ENCODE measurements around the gene ZNHIT2.
A peak's percentile ranks its signal among the peaks of the same experiment; 100 is the strongest.

Gene ZNHIT2

GRCh38 chr11:65134952-65135632 lies 17.6 kb upstream of the ZNHIT2 start:
- peak; percentile 97 for DNase-seq (ENCODE audit: insufficient read length, low spot score)
- peak; percentile 83 for FAIRE-seq

DNA sequence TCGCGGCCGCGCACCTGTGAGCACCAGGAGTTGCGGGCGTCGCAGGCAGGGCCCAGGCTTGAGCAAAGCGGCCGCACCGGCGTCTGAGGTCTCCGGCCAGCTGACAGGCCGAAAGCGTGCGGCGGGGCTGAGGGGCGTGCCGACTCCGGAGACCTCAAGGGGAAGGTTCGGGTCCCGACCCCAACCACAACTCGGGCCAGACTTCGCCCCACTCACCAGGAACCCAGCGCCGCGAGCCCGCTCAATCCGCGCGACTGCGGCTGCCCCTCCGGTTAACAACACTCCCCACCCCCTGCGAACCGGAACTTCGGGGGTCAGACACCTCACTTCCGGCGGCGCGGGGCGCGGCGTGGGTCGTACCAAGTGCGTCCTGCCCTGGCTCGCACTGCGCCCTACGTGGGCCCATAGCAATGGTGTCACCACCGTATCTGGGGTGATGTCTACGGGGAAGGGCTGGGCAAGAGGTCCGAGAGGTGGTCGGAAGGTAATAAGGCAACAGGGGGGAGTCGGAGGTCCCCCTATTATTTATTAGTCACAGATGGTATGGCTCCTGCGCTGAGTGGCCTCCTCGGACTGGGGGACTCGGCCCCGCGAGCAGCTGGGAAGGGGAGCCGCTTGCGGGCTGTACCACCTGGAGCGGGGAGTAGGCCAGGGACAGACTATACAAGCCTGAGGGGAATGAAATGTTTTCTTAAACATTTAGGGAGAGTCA lies 16.9 kb upstream of the ZNHIT2 start, which contains the start of gene SYVN1:
Gene SYVN1 (minus strand): TSS at position 280 of the 712 bp plus-strand sequence. CDS start 918 bp downstream, outside the sequence.
- FAIRE-seq (peak; percentile 33), DNase-seq (ENCODE audit: insufficient read length, low spot score) (peak; percentile 91)

DNA sequence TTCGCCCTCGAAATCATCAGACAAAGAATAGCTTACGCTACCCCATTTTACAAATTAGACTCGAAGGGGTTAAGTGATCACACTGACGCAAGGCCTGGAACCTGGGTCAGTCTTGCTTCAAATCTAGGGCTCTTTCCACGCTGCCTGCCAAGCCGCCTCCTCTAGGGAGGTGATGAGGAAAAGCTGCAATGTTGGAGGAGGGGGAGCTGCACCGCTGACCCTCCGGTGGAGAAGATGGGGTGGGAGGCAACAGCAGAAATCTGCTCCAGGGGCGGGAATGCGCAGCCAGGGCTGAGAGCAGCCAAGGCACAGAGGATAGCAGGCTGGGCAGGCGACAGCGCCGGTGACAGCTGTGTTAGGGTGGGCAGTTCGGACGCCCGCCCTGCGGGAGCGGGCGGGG lies 16.2 kb upstream of the ZNHIT2 start:
- DNase-seq (ENCODE audit: insufficient read length, low spot score), result no peak
- no peak for FAIRE-seq

GRCh38 chr11:65132988-65133700 lies 15.6 kb upstream of the ZNHIT2 start:
- no peak for DNase-seq (ENCODE audit: insufficient read length, low spot score)
- FAIRE-seq, result no peak

- FAIRE-seq, result no peak
- no peak for DNase-seq (ENCODE audit: insufficient read length, low spot score)
Measured at GRCh38 chr11:65132238-65132987, 14.9 kb upstream of the ZNHIT2 start.

- FAIRE-seq, result no peak
- no peak for DNase-seq (ENCODE audit: insufficient read length, low spot score)
Measured at GRCh38 chr11:65131895-65132237, 14.4 kb upstream of the ZNHIT2 start.

DNA sequence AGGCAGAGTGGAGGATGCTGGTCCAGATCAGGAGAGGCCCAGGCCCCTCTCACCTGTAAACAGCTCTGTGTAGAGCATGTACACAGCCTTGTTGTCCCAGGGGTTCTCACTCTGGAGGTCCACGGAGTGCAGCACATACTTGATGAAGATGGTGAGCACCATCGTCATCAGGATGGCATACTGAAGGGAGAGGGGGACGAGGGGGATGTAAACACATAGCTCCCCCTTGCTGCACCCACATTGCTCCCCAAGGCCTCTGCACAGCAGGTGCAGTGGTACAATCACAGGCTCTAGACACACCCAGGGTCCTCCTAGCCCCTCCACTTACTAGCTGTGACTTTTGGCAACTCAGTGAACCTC lies 13.9 kb upstream of the ZNHIT2 start:
- DNase-seq (ENCODE audit: insufficient read length, low spot score) (no peak), FAIRE-seq (no peak)

DNA sequence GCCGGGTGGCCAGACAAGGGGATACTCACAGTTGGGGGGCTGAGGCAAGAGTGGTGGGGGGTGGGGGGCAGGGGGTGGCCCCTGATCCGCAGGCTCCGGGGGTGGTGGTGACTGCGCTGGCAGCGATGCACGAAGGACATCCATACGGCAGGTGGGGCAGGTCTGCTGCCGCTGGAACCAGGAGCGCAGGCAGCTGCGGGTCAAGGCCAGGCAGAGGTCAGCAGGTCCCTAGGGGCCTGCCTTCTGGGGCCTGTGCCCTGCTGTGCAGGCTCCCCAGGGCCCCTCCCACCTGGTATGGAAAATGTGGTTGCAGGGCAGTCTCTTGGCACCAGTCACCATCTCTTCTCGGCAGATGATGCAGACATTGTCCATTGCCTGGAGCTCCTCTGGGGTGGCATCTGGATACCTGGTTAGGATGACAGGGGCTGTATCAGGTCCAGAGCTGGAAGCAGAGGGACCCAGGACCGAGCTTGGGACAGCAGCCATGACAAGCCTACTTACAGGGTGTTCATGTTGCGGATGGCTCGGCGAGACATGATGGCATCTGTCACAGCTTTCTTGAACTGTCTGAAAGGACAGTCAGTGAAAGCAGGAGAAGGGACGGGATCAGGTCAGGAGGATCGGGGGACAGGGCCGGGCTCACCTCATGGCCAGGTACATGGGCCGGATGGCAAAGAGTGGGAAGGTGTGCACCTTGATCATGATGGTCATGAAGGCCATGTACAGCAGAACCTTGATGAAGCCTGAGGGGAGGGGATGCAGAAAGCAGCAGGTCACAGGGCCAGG lies 13.3 kb upstream of the ZNHIT2 start:
- DNase-seq (ENCODE audit: insufficient read length, low spot score), result no peak

DNA sequence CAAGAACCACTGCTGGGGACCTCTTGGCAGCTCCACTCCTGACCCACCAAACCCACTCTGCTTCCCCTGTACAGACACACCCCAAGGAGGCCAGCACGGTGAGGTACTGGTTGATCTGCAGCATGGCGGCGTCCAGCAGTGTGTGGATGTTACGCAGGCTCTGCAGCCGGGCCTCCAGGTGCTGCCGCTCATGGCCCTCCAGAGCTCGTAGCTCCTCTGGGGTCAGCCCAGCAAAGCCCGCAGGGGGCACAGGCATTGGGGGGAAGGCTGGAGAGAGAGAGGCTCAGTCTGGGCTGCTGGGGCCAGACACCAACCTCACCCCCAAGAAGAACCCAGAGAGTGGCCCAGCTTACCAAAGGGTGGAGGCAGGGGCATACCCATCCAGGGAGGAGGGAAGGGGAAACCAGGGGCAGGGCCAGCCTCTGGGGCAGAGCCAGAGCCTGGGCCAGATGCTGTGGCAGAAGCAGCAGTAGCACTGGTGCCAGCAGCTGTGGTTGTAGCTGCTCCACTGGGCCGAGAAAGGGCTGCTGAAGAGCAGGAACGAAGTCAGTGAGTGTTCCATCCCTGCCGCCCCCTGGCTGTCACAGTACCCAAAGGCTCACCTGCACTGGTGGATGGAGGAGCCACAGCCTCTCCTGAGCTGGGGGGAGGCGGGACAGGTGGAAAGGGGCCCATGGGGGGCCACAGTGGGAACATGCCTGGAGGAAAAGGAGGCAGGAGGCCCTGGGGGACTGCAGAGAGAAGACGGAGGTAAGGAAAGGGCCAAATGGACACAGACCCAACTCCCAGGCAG lies 12.3 kb upstream of the ZNHIT2 start:
- no peak for DNase-seq (ENCODE audit: insufficient read length, low spot score)
- FAIRE-seq, result no peak

More for the DNA sequence above, 13.3 kb upstream of the ZNHIT2 start:
- FAIRE-seq, result no peak

DNA sequence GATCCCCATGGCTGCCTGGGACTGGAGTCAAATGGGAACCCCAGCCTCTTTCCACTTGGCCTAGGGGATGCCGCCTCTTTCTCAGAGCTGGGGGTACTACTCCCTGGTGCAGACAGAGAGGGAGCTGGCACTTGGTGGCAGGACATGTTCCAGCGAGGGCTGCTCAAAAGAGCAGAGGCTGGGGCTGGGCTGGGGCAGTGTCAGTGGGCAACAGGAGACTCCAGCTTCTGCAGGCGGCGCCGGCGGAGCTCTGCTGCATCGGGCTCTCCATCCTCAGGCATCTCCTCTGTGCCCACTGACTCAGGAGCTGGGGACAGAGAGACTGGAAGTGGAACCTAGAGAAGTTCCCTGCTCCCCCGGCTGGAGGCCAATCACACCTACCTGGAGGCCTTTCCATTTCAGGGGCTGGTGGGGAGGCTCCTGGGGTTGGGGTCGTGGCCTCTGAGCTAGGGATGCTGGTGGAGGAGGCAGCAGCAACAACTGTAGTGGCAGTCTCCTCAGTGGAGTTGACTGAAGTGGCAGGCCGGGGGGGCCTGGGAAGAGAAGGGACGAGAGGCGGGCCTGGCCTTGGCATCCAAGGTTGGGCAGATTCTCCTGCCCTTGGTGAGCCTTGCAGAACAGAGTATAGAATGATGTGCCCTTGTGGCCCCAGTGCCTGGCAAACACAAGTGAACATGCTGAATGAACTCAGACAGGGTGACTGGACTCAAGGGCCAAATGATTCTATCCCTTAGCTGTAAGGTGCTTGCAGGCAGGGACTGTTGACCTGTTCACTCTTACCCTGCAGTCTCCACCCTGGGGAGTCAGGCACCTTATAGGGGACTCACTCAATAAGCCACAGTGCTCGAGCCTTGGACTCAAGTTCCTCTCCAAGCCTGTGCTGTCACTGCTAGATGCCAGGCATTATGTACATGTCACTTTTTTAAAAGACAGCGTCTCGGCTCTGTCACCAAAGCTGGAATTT lies 11.0 kb upstream of the ZNHIT2 start:
- DNase-seq (ENCODE audit: insufficient read length, low spot score) (no peak), FAIRE-seq (no peak)

DNA sequence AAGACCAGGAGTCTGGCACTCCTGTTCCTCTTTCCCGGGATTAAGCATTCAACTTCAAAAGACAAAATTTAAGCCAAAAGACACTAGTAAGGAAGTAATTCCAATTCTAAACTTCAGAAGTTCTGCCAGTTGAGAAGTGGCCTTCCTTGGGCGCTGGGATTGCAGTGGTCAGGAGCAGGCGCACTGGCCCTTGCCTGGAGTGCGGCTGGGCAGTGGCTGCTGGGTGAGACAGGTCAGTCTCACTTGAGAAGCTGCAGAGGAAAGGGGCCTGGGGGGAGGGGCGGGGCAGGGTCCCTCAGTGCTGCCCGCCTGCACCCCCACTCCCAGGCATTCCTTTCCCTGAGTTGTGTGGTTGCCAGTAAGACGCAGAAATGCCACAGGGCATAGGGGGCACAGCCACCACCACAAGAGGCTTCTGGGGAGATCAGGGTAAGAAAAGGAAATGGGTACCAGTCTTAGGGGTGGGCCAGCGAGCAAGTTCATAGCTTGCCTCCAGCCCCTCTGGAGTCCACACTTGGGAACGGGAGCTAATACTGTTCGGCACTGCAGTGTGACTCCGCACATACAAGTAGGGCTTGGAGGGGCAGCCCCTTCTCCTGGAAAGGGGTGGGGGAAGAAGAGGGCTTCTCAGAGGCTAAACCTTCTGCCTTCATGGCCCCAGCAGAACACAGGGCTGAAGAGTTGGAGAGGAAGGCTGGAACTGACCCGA lies 10.1 kb upstream of the ZNHIT2 start:
- DNase-seq (ENCODE audit: insufficient read length, low spot score), result no peak
- no peak for FAIRE-seq

GRCh38 chr11:65126624-65127274 lies 9.2 kb upstream of the ZNHIT2 start:
- no peak for FAIRE-seq
- DNase-seq (ENCODE audit: insufficient read length, low spot score), result no peak

GRCh38 chr11:65125197-65126056 lies 7.9 kb upstream of the ZNHIT2 start:
- DNase-seq (ENCODE audit: insufficient read length, low spot score) (no peak), FAIRE-seq (no peak)

GRCh38 chr11:65124480-65125196 lies 7.1 kb upstream of the ZNHIT2 start:
- DNase-seq (ENCODE audit: insufficient read length, low spot score) (no peak), FAIRE-seq (no peak)

DNA sequence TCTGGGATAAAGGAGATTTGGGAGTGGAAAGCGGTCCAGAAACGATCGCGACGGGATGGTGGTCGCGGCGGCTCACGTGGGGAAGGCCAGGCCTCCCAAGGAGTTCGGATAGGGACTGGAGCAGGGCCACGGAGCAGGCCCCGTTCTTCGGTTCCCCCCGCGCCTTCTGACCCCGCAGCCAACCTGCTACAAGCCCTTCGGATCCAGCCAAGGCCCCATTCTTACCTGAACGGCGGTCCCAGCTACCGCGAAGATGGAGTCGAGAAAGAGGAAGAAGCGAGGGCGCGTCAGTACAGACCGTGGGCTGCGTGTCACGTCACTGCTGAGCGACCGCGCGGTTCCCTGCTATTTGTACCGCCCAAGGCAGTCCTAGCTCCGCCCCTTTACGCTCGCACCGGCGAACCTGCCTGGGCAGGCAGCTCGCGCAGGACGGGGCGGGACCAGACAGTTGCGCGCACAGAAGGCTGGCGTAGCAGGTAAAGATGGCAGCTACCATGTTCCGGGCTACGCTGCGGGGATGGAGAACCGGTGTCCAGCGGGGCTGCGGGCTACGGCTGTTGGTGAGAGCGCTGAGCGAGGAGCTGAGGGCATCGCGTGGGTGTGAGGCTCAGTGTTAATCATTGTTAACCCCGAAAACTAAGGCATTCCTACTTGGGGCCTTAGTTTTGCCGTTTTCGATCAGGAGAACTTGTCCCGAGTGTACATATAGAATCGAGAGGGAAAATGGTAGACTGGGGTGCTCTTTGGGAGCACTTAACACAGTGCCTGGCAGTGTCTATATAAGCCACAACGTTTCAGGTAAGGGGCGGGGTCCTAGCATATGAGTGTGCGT lies 4.6 kb upstream of the ZNHIT2 start, which contains the start of the genes FAU and MRPL49:
Gene FAU (minus strand): TSS at position 270 of the 832 bp plus-strand sequence. CDS start 321 bp downstream, outside the sequence.
Gene MRPL49 (plus strand): TSS at position 457 of the 832 bp plus-strand sequence. CDS start 26 bp downstream, at position 483.
- peak; percentile 97 for FAIRE-seq
- DNase-seq (ENCODE audit: insufficient read length, low spot score), result peak; percentile 96

Data from HTR-8/SVneo (cell line).